HepG2 (cell line): Measurements from ENCODE around the gene ZNF22. TPM values are rescaled to one million over a fixed set of nuclear protein-coding genes. Genes with fewer than 3 reads are reported as not detected.

Source experiments
- ARNTL ChIP-seq: sonication (generic); formaldehyde crosslinking; IDR thresholded peaks from 2 replicates; pipeline ENCODE4 v1.4.0; 2020; ENCODE audit warnings: mild to moderate bottlenecking, missing genetic modification reagents
- BCL6 ChIP-seq: IDR thresholded peaks from 2 replicates; pipeline ENCODE4 v1.6.1; 2016; ENCODE audit warnings: missing genetic modification reagents, missing compliant biosample characterization
- GATAD1 ChIP-seq: IDR thresholded peaks from 2 replicates; pipeline ENCODE4 v1.6.1; 2016; ENCODE audit warnings: missing genetic modification reagents, missing compliant biosample characterization
- GTF3A ChIP-seq: sonication (generic); formaldehyde crosslinking; conservative IDR thresholded peaks from 2 replicates; pipeline ENCODE4 v1.4.0; 2020; ENCODE audit warnings: mild to moderate bottlenecking, missing genetic modification reagents
- HDAC2 ChIP-seq: sonication (generic); formaldehyde crosslinking; IDR thresholded peaks from 2 replicates; pipeline ENCODE4 v1.4.0; 2020; ENCODE audit warnings: missing genetic modification reagents
- HNF4A ChIP-seq: sonication (generic); formaldehyde crosslinking; IDR thresholded peaks from 2 replicates; pipeline ENCODE4 v1.4.0; 2020; ENCODE audit warnings: missing genetic modification reagents
- MAF1 ChIP-seq: sonication (generic); formaldehyde crosslinking; IDR thresholded peaks from 2 replicates; pipeline ENCODE4 v1.5.0; 2020; ENCODE audit warnings: missing genetic modification reagents, borderline replicate concordance
- MXD3 ChIP-seq: IDR thresholded peaks from 2 replicates; pipeline ENCODE4 v1.6.1; 2016; ENCODE audit warnings: mild to moderate bottlenecking, missing biosample characterization, missing genetic modification reagents
- NCOA1 ChIP-seq: sonication (generic); formaldehyde crosslinking; IDR thresholded peaks from 2 replicates; pipeline ENCODE4 v1.9.0; 2021; ENCODE audit warnings: missing genetic modification reagents
- NR2F6 ChIP-seq, 2 experiments: IDR thresholded peaks; 2 replicates each; pipeline ENCODE4 v1.6.1; 2016; ENCODE audit warnings: antibody characterized with exemption in 1 of 2, mild to moderate bottlenecking in 1 of 2
- RCOR2 ChIP-seq: IDR thresholded peaks from 2 replicates; pipeline ENCODE4 v1.6.1; 2016; ENCODE audit warnings: missing biosample characterization, missing genetic modification reagents
- SMAD9 ChIP-seq: sonication (generic); formaldehyde crosslinking; IDR thresholded peaks from 2 replicates; pipeline ENCODE4 v1.5.1; 2020; ENCODE audit warnings: mild to moderate bottlenecking, missing genetic modification reagents
- SP1 ChIP-seq, 2 experiments: fragments of 450-650 bp in 1 of 2; sonication (generic) in 1 of 2; formaldehyde crosslinking in 1 of 2; IDR thresholded peaks; 2 replicates each; pipeline versions ENCODE4 v1.4.0 to v1.6.1; 2016 to 2020; ENCODE audit warnings: missing genetic modification reagents in 1 of 2
- XRCC5 ChIP-seq: fragments of 200-400 bp; formaldehyde crosslinking; optimal IDR thresholded peaks from 2 replicates; pipeline ENCODE3; 2017; ENCODE audit warnings: mild to moderate bottlenecking, low read length
- ZBTB7B ChIP-seq: sonication (generic); formaldehyde crosslinking; IDR thresholded peaks from 2 replicates; pipeline ENCODE4 v1.4.0; 2020; ENCODE audit warnings: missing genetic modification reagents
- ZNF232 ChIP-seq: sonication (generic); formaldehyde crosslinking; IDR thresholded peaks from 2 replicates; pipeline ENCODE4 v1.4.0; 2020; ENCODE audit warnings: missing genetic modification reagents, borderline replicate concordance
- ZNF234 ChIP-seq: sonication (generic); formaldehyde crosslinking; conservative IDR thresholded peaks from 2 replicates; pipeline ENCODE4 v1.5.1; 2020; ENCODE audit warnings: mild to moderate bottlenecking, missing genetic modification reagents
- ZNF282 ChIP-seq: fragments of 450-650 bp; IDR thresholded peaks from 2 replicates; pipeline ENCODE4 v1.6.1; 2018; ENCODE audit not compliant: partially characterized antibody
- ZNF326 ChIP-seq: sonication (generic); formaldehyde crosslinking; IDR thresholded peaks from 2 replicates; pipeline ENCODE4 v1.4.0; 2020; ENCODE audit warnings: missing genetic modification reagents, borderline replicate concordance
- ZNF430 ChIP-seq: sonication (generic); formaldehyde crosslinking; IDR thresholded peaks from 2 replicates; pipeline ENCODE4 v1.9.0; 2021; ENCODE audit warnings: mild to moderate bottlenecking, missing genetic modification reagents
- ZNF580 ChIP-seq: IDR thresholded peaks from 2 replicates; pipeline ENCODE4 v1.6.1; 2016; ENCODE audit warnings: low read depth, borderline replicate concordance
- ZNF644 ChIP-seq: IDR thresholded peaks from 2 replicates; pipeline ENCODE4 v1.6.1; 2016; ENCODE audit warnings: low read depth
- ZSCAN20 ChIP-seq: sonication (generic); formaldehyde crosslinking; IDR thresholded peaks from 2 replicates; pipeline ENCODE4 v1.4.0; 2020; ENCODE audit warnings: missing genetic modification reagents, mild to moderate bottlenecking, borderline replicate concordance
- ZXDC ChIP-seq: sonication (generic); formaldehyde crosslinking; IDR thresholded peaks from 2 replicates; pipeline ENCODE4 v1.5.0; 2020; ENCODE audit warnings: mild to moderate bottlenecking, missing genetic modification reagents
- polyA plus RNA-seq, 8 experiments: library from polyadenylated mRNA; depleted of rRNA in 3 of 8; stranded (reverse) in 7 of 8; unstranded in 1 of 8; fragments of >200 nt; fragmentation: Illumina TruSeq in 4 of 8; extraction: Trizol in 4 of 8; gene quantifications; 2 replicates each; pipeline versions ENCODE4 v1.2.1 to v1.2.3, GENCODE V29; 2011 to 2016; ENCODE audit warnings: low read depth in 4 of 8, missing spikeins in 1 of 8, mixed read lengths in 1 of 8; ENCODE audit not compliant: insufficient read depth in 1 of 8
- total RNA-seq, 5 experiments: library from RNA; depleted of rRNA; stranded (reverse); fragments of >200 nt; fragmentation: Illumina TruSeq; extraction: Trizol; gene quantifications; 2 replicates each; pipeline ENCODE4 v1.2.3, GENCODE V29; 2016; ENCODE audit warnings: low read depth in 1 of 5
- TF ChIP-seq, protein P1 (sequence below): IDR thresholded peaks from 2 replicates; pipeline ENCODE4 v1.4.0; 2020; ENCODE audit warnings: mild to moderate bottlenecking, missing genetic modification reagents
- TF ChIP-seq, protein P2 (sequence below): IDR thresholded peaks from 2 replicates; pipeline ENCODE4 v1.6.1; 2012; ENCODE audit warnings: inconsistent platforms

The ZNF22 gene
- total and polyA plus RNA-seq, 2 of the 13 experiments (the other 11 are each of a cell fraction or from before 2014, with no cell fraction given) = 0.40 to 1.3 TPM

DNA sequence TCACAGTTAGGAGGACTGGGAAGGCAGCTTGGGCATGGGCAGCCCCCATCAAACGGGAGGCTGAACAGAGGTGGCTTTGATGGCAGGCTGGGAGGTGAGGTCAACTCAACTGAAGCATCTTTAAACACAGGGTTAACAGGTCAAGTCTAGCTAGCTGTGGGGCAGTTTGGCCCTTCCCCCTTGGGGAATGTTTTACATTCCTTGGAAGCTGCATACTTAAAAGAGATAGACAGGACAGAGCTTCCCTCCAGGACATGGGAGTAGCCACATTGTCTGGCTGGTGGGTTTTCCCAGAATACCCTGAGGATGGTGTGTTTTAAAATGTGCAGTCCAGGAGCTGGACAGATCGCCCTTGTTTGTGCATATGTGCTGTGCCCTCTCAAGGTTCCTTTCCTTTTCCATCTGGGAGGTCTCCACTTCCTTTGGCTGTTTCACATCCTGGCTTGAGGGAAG lies 47.9 kb upstream of the ZNF22 start (continued):
- TF ChIP-seq ZNF282 (no peak), ZNF326 (CRISPR knock-in tag) (no peak), NCOA1 (no peak), MAF1 (CRISPR knock-in tag) (no peak), NR2F6 (IDR thresholded peaks at IDR 0.05) (peak; percentile 89), NR2F6 (CRISPR knock-in tag; IDR thresholded peaks at IDR 0.05) (peak; percentile 94), ARNTL (CRISPR knock-in tag) (no peak), ZNF430 (CRISPR knock-in tag) (no peak), HNF4A (CRISPR knock-in tag) (peak; percentile 35; the same call in 1 of the 2 replicates), SP1 (IDR thresholded peaks at IDR 0.05) (no peak), SP1 (CRISPR knock-in tag; IDR thresholded peaks at IDR 0.05) (no peak), ZNF644 (CRISPR knock-in tag) (peak; percentile 63; the same call in 1 of the 2 replicates), SMAD9 (CRISPR knock-in tag) (no peak), ZNF234 (CRISPR knock-in tag) (no peak), ZNF580 (peak; percentile 51; the same call in 1 of the 2 replicates), XRCC5 (peak; percentile 15), ZSCAN20 (CRISPR knock-in tag) (no peak), RCOR2 (CRISPR knock-in tag) (peak; percentile 73), ZXDC (CRISPR knock-in tag) (0 out of 2 replicates have a peak, but pooled peaks have one; percentile 33), GATAD1 (no peak), GTF3A (CRISPR knock-in tag) (no peak), ZBTB7B (peak; percentile 70), BCL6 (CRISPR knock-in tag) (peak; percentile 91), MXD3 (no peak), HDAC2 (CRISPR knock-in tag) (peak; percentile 45; the same call in 1 of the 2 replicates), ZNF232 (CRISPR knock-in tag) (no peak)
- TF ChIP-seq, protein P1, sequence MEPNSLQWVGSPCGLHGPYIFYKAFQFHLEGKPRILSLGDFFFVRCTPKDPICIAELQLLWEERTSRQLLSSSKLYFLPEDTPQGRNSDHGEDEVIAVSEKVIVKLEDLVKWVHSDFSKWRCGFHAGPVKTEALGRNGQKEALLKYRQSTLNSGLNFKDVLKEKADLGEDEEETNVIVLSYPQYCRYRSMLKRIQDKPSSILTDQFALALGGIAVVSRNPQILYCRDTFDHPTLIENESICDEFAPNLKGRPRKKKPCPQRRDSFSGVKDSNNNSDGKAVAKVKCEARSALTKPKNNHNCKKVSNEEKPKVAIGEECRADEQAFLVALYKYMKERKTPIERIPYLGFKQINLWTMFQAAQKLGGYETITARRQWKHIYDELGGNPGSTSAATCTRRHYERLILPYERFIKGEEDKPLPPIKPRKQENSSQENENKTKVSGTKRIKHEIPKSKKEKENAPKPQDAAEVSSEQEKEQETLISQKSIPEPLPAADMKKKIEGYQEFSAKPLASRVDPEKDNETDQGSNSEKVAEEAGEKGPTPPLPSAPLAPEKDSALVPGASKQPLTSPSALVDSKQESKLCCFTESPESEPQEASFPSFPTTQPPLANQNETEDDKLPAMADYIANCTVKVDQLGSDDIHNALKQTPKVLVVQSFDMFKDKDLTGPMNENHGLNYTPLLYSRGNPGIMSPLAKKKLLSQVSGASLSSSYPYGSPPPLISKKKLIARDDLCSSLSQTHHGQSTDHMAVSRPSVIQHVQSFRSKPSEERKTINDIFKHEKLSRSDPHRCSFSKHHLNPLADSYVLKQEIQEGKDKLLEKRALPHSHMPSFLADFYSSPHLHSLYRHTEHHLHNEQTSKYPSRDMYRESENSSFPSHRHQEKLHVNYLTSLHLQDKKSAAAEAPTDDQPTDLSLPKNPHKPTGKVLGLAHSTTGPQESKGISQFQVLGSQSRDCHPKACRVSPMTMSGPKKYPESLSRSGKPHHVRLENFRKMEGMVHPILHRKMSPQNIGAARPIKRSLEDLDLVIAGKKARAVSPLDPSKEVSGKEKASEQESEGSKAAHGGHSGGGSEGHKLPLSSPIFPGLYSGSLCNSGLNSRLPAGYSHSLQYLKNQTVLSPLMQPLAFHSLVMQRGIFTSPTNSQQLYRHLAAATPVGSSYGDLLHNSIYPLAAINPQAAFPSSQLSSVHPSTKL (CRISPR knock-in tag) = peak; percentile 71
- TF ChIP-seq, protein P2, sequence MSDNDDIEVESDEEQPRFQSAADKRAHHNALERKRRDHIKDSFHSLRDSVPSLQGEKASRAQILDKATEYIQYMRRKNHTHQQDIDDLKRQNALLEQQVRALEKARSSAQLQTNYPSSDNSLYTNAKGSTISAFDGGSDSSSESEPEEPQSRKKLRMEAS = 0 out of 2 replicates have a peak, but pooled peaks have one; percentile 27
